ENCODE measurements around the gene PTH1R. TPM values are rescaled to one million over a fixed set of nuclear protein-coding genes. Genes with fewer than 3 reads are reported as not detected.

Gene PTH1R
- total RNA-seq, 1 donor from 2014 or later = 5.7 TPM

DNA sequence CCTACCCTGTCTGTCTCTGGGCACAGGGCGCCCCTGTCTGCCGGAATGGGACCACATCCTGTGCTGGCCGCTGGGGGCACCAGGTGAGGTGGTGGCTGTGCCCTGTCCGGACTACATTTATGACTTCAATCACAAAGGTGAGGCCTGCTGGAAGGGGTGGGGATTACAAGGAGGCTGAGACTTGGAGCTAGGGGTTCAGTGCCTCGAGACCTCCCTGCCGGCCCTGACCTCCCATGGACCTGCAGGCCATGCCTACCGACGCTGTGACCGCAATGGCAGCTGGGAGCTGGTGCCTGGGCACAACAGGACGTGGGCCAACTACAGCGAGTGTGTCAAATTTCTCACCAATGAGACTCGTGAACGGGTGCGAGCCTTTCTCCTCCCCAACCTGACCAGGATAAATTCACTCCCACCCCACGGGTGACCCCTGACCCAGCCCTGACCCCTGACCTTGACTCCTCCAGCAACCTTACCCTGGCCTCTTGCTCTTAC, 20.4 kb downstream of the PTH1R start:
- DNase-seq (ENCODE audit: low read depth) = no peak

DNA sequence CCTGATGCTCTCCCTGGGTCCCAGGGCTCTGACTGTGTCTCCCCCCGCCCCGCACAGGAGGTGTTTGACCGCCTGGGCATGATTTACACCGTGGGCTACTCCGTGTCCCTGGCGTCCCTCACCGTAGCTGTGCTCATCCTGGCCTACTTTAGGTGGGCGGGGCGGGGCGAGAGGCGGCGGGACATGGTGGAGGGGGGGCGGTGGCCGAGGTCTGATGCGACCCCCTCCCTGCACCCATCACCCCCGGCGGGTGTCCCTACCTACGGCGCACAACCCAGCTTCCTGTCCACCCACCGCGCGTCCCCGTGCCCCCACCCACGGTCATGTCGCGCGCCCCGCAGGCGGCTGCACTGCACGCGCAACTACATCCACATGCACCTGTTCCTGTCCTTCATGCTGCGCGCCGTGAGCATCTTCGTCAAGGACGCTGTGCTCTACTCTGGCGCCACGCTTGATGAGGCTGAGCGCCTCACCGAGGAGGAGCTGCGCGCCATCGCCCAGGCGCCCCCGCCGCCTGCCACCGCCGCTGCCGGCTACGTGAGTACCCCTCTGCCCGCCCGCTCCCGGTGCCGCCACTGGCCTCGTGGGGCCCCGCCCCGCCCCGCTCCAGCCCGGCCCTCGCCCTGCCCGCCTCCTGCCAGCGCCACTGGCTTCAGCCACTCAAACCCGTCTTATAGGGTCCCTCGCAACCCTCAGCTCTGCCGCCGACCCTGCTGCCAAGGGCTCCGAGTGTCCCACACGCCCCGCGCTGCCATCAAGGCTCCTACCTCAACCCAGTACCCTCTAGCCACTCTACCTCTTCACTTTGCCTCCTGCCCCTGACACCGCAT, 21.0 kb downstream of the PTH1R start:
- DNase-seq (ENCODE audit: low read depth) = peak; percentile 77

DNA sequence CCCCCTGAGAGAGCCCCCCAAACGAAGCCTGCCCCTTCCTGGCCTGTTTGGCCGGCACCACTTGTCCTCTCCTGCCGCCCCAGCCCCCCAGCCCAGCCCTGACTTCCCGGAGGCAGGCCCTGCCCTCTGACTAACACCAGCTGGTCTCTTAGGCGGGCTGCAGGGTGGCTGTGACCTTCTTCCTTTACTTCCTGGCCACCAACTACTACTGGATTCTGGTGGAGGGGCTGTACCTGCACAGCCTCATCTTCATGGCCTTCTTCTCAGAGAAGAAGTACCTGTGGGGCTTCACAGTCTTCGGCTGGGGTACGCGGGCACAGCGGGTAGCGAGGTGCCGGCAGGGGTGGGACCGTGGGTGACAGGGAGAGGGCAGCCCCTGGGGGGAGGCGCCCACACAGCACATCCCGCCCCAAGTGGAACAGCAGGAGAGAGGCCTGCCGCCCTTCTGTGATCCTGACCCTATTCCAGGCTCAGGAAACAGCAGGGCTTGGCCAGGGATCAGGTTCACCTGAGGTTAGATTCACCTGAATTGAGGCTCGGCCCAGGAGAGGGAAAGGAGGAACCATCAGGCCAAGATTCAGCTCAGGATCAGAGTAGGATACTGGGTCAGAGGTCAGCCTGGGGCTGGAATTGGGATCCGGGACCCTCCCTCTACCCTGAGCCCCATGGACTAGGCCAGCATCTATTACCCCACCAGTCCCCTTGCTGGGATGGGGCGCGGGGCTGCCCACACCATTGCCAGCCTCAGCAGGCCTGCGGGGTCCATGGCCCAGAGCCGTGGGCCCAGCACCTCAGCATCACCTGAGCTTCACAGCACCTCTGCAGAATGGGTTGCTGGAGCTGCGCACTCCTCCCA, 21.9 kb downstream of the PTH1R start:
- DNase-seq (ENCODE audit: low read depth) = peak; percentile 63

DNA sequence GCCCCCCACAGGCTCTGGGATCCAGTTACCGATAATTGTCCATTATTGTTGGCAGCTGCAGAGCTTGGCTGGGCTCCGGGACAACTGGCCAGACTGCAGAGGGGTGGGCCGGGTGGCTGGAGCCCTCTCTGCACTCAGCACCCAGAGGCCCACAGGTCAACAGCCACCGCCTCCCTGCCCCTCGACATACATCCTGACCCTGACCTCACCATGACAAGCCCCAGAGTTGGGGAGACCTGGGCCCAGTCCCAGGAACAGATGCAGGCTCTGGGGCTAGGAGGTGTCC, 22.4 kb downstream of the PTH1R start:
- no peak for DNase-seq (ENCODE audit: low read depth)

DNA sequence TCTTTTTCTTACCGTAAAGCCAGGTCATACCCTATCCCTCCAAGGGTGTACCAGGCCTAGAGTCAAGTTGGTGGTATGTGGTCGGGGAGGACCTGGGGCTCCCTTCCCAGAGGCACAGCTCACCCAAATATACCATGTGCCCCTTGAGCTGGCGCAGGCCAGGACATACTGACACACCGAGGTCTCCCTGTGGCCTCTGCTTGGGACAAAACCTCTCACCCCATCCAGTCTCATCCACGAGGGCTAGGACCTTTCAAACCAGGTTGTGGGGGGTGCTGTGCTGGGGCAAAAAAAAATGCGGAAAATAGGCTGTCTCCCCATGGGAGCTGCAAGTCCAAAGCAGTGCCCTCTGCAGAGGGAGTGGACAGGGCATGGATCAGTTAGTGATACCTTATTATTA, 22.8 kb downstream of the PTH1R start:
- no peak for DNase-seq (ENCODE audit: low read depth)

DNA sequence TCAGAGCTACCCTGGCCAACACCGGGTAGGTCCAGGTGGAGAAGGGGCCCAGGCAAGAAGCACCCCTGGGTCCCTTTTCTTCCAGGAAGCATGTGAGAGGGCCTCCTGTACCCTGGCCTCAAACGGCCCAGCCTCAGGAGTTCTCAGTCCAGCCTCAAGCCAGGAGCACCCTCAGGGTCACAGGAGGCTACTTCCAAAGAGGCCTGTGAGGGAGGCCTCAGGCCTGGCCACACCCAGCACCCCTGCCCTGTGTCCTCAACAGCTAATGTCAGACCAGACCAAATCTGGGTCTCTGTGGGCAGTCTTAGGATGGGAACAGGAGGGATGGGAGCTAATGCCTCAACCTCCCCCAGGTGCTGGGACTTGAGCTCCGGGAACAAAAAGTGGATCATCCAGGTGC, 23.5 kb downstream of the PTH1R start:
- DNase-seq (ENCODE audit: low read depth) = no peak

DNA sequence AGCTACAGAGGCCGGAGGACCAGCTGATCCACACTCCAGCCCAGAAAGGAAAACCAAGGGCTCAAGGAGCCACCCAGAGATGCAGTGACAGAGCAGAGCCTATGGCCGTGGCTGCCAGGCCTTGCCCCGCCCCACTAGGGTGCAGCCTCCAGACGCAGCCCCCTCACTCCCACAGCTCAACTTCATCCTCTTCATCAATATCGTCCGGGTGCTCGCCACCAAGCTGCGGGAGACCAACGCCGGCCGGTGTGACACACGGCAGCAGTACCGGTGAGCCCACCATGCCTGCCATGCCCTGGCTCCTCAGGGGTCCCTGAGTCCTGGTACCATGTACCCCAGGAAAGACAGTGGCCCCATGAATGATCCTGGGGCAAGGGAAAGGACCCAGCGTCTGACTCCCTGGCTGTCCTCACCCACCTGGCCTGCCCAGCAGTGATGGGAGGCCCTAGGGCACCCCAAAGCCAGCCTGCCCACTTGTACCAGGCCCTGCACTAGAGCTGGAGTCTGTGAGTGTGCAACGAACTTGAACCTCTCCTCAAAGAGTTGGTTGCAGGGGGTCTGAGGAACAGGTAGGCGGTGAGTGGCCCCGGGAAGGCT, 24.2 kb downstream of the PTH1R start:
- no peak for DNase-seq (ENCODE audit: low read depth)

DNA sequence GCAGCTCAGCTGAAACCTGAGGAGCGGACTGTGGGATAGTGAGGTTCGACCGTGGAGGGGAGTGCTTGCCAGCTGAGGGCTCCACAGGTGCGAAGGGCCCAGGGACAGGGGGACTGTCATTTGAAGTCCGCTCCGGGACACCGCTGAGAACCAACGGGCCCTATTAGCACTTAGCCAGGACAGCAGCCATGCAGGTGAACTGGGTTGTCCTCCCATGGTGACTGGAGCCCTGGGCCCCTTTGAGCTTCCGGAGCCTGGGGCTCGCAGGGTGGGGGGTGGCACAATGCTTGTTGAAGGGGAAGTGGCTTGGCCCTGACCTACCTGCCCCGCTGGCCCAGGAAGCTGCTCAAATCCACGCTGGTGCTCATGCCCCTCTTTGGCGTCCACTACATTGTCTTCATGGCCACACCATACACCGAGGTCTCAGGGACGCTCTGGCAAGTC, 24.7 kb downstream of the PTH1R start:
- no peak for DNase-seq (ENCODE audit: low read depth)

DNA sequence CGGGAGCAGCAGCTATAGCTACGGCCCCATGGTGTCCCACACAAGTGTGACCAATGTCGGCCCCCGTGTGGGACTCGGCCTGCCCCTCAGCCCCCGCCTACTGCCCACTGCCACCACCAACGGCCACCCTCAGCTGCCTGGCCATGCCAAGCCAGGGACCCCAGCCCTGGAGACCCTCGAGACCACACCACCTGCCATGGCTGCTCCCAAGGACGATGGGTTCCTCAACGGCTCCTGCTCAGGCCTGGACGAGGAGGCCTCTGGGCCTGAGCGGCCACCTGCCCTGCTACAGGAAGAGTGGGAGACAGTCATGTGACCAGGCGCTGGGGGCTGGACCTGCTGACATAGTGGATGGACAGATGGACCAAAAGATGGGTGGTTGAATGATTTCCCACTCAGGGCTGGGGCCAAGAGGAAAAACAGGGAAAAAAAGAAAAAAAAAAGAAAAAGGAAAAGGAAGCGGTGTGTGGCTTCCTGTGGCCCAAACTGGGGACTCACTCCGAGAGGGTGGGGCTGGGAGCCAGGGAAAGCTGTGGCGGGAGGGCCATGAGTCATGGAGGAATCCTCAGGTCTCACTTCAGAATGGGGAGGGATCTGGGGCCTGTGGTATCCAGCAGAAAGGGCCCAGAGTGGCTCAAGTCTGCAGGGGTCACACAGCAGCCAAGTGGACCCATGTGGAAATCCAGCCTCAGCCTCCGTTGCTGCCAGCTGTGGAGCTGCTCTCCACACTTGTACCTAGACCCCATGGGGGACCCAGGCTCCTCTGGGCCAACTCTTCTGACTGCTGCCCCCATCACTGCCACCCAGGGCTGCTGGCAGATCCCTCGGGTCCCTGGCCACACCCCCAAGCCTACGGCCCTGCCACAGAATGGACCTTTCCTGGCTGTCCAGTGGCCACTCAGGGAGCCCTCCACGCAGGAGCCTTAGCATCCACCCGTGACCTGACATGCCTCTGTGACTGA, 26.1 kb downstream of the PTH1R start:
- DNase-seq (ENCODE audit: low read depth) = no peak

DNA sequence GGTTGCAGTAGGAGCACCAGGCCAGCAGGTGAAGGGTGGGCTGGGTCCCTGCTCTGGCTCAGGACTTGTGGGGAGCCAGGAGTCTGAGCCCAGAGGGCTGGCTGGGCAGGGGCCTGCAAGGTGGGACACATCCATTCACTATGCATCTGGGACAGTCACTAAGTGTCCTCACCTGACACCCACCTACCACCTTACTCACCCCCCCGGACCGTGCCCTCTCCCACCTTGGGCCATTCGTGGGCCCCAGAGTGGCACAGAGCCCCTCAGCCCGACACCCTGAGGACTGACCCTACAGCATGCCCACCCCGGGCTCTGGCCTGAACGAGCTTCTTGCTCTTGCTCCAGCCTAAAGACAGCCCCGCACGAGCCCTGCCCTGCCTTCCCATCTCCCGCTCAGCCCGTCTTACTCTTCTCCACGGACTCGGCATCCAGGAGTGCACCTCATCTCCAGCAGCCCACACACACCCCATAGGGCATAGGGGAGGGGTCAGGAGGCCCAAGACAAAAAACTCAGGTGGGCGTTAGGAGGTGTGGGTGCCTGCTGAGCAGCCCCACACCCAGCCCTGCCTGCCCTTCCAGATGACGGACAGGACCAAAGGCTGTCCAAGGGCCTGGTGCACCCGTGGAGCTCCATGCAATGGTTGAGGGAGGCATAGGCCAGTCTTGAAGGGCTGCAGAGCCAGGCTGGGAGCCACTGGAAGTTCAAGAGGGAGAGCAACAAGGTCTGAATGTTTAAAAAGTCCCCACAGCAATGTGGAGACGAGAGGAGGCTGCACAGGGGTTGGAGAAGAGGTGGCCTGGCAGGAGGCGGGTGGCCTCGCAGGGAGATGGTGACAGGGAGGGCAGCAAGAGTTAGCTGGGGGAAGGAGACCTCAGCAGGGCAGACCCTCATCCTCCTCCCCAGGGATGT, 27.0 kb downstream of the PTH1R start:
- no peak for DNase-seq (ENCODE audit: low read depth)

DNA sequence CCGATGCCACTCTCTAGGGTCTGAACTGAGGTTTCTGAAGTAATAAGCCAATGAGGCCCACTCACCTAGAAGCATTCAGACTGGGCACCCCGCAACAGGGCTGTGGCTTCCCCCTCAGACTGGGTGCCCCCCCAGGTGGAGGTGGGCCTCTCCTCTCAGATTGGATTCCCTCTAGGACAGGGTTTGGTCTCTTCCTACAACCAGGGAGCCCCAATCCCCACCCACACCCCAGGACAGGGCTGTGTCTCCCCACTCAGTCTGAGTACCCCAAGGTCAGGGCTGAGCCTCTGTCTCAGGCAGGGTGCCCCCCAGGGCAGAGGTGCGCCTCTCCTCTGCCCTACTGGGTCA, 27.7 kb downstream of the PTH1R start:
- DNase-seq (ENCODE audit: low read depth) = no peak

DNA sequence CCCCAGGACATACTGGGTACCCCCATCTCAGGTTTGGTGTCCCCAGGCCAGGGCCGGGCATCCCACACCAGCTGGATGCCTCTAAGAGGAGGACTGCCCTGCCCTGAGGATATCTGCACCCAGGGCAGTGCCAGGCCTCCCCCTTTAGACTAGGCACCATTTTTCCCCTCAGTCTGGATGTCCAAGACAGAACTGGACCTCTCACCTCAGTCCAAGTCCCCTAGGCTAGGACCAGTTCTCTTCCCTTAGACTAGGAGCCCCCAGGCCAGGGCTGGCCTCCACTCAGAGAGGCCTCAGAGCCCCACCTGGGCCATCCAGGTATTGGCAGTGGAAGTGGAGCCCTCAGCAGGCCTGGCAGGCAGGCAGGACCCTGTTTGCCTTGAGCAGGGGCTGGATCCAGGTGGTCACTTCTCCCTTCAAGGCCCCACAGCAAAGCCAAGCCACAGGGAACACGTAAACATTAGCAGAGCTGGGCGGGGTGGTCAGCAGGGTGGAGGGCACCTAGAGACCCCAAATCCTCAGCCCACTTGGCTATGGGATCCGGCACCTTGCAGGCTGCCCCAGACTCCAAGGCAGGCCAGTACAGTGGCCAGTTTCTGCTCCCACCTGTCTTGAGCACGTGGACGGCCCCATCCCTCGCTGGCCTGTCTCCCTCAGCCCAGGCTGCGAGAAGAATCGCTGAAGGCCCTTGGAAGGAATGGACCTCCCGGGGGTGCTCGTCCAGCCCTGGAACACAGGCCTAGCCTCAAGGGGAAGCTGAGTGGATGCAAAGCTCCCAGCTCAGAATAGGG, 28.3 kb downstream of the PTH1R start:
- DNase-seq (ENCODE audit: low read depth) = no peak

DNA sequence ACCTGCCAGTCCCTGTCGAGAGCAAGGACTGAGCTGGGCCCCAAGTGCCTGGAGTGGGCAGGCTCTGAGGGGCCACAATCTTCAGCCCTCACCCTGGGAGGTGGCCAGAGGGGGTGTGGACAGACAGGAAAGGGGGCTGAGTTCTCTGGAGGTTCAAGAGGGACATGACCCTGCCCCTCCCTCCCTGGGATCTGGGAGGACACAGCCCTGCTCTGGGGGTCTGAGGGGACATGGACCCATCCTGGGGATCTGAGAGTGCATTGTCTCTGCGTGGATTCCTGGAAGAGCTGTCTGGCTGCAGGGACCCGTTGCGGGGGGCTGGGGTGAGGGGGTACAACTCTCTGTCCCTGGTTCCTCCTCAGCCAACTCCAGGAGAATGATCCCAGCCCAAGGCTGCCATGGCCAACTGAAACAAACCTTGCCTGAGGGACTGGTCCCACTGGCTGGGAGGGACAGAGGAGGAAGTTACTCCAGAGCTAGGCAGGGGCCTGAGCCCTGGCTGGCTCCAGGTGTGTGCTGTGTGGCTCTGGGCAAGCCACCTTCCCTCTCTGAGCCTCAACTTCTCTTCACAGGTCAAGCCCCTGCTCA, 29.0 kb downstream of the PTH1R start:
- DNase-seq (ENCODE audit: low read depth) = no peak

DNA sequence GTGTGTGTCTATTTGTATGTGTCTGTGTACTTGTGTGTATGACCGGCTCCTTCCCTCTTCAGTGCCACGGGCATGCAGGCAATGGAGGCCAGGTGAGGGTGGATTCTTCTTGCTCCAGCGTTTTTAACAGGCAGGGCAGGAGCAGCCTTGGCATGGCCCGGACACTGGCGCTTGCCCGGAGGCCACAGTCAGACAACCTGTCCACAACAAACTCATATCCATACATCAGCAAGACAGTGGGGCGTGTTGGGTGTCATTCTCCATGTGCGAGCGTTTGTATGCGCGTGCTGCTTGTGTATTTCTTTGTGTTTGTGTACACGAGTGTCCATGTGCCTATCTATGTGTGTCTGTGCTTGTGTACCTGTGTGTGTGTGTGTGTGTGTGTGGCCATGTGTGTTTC, 29.8 kb downstream of the PTH1R start:
- DNase-seq (ENCODE audit: low read depth) = no peak

DNA sequence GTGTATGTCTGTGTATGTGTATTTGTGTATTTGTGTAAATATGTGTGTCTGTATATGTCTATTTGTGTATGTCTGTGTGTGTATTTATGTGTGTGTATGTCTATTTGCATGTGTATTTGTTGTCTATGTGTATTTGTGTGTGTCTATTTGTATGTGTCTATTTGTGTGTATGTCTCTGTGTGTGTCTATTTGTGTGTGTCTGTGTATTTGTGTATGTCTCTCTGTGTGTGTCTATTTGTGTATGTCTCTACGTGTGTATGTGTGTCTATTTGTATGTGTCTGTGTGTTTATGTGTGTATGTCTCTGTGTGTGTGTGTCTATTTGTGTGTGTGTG, 30.4 kb downstream of the PTH1R start:
- DNase-seq (ENCODE audit: low read depth) = no peak

DNA sequence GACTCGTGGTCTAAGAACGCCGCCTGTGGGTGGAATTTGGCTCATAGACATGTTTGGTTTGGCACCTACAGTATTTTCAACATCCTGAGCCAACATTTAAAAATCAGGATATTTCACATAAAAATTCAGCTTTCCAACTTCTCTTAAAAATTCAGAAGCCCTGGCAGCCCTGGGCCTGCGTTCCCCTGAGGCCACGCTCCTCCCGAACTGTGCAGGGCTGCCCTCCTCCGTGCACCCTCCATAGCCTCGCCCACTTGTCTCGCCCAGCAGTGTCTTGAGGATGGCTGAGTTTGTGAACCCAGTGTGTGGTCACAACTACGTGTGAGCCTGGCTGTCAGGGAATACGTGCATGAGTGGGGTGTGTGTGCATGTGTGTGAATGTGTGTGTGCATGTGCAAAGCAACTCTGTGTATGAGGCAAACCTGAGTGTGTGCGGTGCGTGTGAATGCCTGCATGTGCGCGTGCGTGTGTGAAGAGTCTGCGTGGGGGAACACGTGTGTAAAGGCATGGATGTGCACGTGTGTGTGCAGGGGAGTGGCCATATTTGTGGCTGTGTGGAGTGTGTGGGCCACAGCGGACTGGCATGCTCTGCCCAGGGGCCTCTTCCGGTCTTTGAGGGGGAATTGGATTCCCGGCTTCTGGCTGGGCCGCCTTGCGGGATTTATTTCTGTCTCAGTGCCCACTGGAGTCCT, 30.9 kb downstream of the PTH1R start:
- no peak for DNase-seq (ENCODE audit: low read depth)

DNA sequence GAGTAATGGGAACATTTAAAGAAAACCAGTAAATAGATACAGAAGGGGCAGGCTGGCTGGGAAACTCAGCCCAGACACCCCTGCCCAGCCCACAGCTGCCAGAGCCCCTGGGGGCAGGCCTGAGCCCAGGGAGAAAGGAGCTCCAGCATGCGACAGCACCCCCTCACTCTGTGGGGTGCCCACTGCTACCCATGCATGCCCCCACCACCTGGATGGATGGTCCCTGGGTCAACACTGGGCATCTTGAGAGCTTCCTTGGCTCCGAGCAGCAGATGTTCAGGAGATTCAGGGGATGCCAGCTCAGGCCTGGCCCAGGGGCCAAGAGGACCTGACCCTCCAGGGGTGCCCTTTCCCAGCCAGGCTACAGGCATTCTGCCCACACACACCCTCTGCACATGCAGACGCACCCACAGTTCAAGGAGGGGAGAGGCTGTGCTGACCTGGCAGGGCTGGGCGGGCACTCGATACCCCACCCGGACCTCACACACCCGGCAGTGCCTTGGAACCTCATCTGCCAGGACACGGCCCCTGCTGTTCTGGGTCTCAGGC, 31.5 kb downstream of the PTH1R start:
- no peak for DNase-seq (ENCODE audit: low read depth)

Data from myocyte (in vitro differentiated cells).